Measurements from ENCODE around the gene UBE2G1. TPM values are rescaled to one million over a fixed set of nuclear protein-coding genes. Genes with fewer than 3 reads are reported as not detected.

UBE2G1 gene
- total and polyA plus RNA-seq, 9 of the 15 experiments (the other 6 are each of a cell fraction or from before 2014, with no cell fraction given), result 10.1 to 65.9 (median 29.7) TPM

DNA sequence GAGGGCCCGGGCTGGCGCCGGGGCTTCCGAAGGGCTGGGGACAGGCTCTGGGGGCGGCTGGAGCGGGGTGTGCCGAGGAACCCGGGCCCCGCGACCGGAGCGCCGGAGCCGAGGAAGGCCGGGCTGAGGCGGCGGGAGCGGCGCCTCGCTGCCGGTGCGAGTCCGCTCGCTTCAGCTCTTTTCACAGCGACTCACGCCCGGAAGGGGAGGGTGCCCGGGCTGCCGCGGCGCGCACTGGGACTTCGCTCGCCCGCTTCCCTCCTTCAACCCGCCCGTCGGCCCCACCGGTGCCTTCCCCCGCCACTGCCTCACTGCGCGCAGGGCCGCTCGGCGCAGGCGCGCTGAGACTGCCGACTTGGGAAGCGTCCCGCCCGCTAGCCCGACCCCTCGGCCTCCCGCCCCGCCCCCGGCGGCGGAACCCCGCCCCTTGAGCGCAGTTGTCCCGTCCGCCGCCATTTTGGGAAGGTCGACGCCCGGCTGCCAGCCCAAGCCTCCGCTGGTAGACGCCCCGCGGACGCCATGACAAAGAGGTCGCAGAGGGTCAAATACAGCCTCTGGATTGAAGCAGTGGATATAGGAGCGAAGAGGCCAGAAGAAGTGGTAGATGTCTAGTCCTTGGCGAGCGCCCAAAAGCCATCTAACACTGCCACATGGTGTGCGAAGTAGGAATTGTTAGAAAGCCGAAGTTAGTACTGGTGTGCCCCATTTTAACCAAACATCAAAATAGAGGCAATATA lies at the start of gene UBE2G1 (continued):
- TF ChIP-seq, protein P1, sequence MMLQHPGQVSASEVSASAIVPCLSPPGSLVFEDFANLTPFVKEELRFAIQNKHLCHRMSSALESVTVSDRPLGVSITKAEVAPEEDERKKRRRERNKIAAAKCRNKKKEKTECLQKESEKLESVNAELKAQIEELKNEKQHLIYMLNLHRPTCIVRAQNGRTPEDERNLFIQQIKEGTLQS (IDR thresholded peaks at IDR 0.05), result no peak
- TF ChIP-seq, protein P1 (CRISPR knock-in tag; conservative IDR thresholded peaks at IDR 0.05), result no peak
- TF ChIP-seq NR2C1 (IDR thresholded peaks at IDR 0.05) (peak; percentile 74; the same call in 1 of the 2 replicates), NR2C1 (tag; IDR thresholded peaks at IDR 0.05) (peak; percentile 77), ETV1 (tag; conservative IDR thresholded peaks at IDR 0.05; ENCODE audit: low read depth) (no peak), STAT5B (CRISPR knock-in tag; IDR thresholded peaks at IDR 0.05) (no peak), CTBP1 (IDR thresholded peaks at IDR 0.05; ENCODE audit: borderline replicate concordance) (peak; percentile 83), POLR2H (tag; IDR thresholded peaks at IDR 0.05; ENCODE audit: low read depth) (peak; percentile 14; the same call in 1 of the 2 replicates), TGIF2 (CRISPR knock-in tag; IDR thresholded peaks at IDR 0.05) (no peak), L3MBTL2 (IDR thresholded peaks at IDR 0.05) (peak; percentile 13; the same call in 1 of the 2 replicates), U2AF2 (optimal IDR thresholded peaks at IDR 0.05; ENCODE audit: low read depth, low read length) (no peak), SIN3A (IDR thresholded peaks at IDR 0.05; ENCODE audit: borderline replicate concordance in 2 of 2, control insufficient read depth in 1 of 2, low read depth in 2 of 2, low read length in 2 of 2) (no peak), POLR2G (IDR thresholded peaks at IDR 0.05; ENCODE audit: low read depth, low read length) (peak; percentile 84), LARP7 (IDR thresholded peaks at IDR 0.05) (no peak), MEF2D (tag; conservative IDR thresholded peaks at IDR 0.05; ENCODE audit: low read depth) (no peak), CBX2 (IDR thresholded peaks at IDR 0.05; ENCODE audit: insufficient read depth, low read length, poor library complexity, severe bottlenecking) (no peak), RBM34 (IDR thresholded peaks at IDR 0.05; ENCODE audit: borderline replicate concordance, insufficient read depth, low read length) (no peak), HMGN3 (IDR thresholded peaks at IDR 0.05; ENCODE audit: borderline replicate concordance, extremely low read depth, insufficient read length, low read depth, low read length) (peak; percentile 33), CREB1 (IDR thresholded peaks at IDR 0.05) (no peak), CREB1 (CRISPR knock-in tag; IDR thresholded peaks at IDR 0.05) (peak; percentile 36; the same call in 1 of the 2 replicates), ETV5 (CRISPR knock-in tag; IDR thresholded peaks at IDR 0.05; ENCODE audit: low read depth) (no peak), RBM14 (IDR thresholded peaks at IDR 0.05; ENCODE audit: borderline replicate concordance, insufficient read depth, low read depth, low read length) (no peak), CXXC5 (CRISPR knock-in tag; IDR thresholded peaks at IDR 0.05) (peak; percentile 36)
- TF ChIP-seq, protein P2, sequence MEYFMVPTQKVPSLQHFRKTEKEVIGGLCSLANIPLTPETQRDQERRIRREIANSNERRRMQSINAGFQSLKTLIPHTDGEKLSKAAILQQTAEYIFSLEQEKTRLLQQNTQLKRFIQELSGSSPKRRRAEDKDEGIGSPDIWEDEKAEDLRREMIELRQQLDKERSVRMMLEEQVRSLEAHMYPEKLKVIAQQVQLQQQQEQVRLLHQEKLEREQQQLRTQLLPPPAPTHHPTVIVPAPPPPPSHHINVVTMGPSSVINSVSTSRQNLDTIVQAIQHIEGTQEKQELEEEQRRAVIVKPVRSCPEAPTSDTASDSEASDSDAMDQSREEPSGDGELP (CRISPR knock-in tag; IDR thresholded peaks at IDR 0.05; ENCODE audit: borderline replicate concordance), result peak; percentile 75; the same call in 1 of the 2 replicates
- TF ChIP-seq, protein P3, sequence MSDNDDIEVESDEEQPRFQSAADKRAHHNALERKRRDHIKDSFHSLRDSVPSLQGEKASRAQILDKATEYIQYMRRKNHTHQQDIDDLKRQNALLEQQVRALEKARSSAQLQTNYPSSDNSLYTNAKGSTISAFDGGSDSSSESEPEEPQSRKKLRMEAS (CRISPR knock-in tag; IDR thresholded peaks at IDR 0.05), result peak; percentile 50
- TF ChIP-seq, protein P4, sequence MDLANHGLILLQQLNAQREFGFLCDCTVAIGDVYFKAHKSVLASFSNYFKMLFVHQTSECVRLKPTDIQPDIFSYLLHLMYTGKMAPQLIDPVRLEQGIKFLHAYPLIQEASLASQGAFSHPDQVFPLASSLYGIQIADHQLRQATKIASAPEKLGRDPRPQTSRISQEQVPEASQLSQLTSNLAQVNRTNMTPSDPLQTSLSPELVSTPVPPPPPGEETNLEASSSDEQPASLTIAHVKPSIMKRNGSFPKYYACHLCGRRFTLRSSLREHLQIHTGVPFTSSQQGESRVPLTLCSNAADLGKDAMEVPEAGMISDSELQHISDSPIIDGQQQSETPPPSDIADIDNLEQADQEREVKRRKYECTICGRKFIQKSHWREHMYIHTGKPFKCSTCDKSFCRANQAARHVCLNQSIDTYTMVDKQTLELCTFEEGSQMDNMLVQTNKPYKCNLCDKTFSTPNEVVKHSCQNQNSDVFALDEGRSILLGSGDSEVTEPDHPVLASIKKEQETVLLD (IDR thresholded peaks at IDR 0.05), result no peak

All from K562 (cell line).